PC-3 (cell line): ENCODE results near the gene PIGT. TPM values are rescaled to one million over a fixed set of nuclear protein-coding genes. Genes with fewer than 3 reads are reported as not detected.

Source experiments
- ATAC-seq: fragments of 200-7000 bp; cut with Tn5 transposase; 2 replicates; pipeline ENCODE4 v1.9.1; 2020; ENCODE audit warnings: mild to moderate bottlenecking, moderate library complexity
- BruUV-seq: library from RNA; stranded (reverse); fragments of 400-500 nt; replicated peaks from 2 replicates; lab custom pipeline; 2021; lab: Mats Ljungman, UMichigan
- CTCF ChIA-PET: fragments of 300-600 bp; sonication (Branson Sonifier 250); formaldehyde crosslinking; loops from one replicate; lab custom pipeline; 2022; ENCODE audit warnings: antibody characterized with exemption; lab: Charles Lee
- POLR2A ChIA-PET: fragments of 300-600 bp; sonication (Branson Sonifier 250); formaldehyde crosslinking; loops from one replicate; lab custom pipeline; 2022; ENCODE audit warnings: antibody characterized with exemption; ENCODE audit not compliant: unreplicated experiment; lab: Charles Lee
- DNase-seq: peaks from one replicate; pipeline ENCODE4 v3.0.0-alpha.2; 2015
- H2AFZ ChIP-seq: fragments of 300-600 bp; sonication (generic); 2 replicates; pipeline ENCODE4 v1.6.0; 2016; ENCODE audit warnings: antibody characterized with exemption, low read length
- H3F3A ChIP-seq: fragments of 300-600 bp; sonication (generic); one replicate; pipeline ENCODE4 v1.6.0; 2017; ENCODE audit warnings: antibody characterized with exemption, low read length, control low read depth, mild to moderate bottlenecking; ENCODE audit not compliant: unreplicated experiment
- H3K27ac ChIP-seq: fragments of 300-600 bp; sonication (generic); 2 replicates; pipeline ENCODE4 v1.5.1; 2016; ENCODE audit warnings: mild to moderate bottlenecking, low read length
- H3K27me3 ChIP-seq: fragments of 300-600 bp; sonication (generic); 2 replicates; pipeline ENCODE4 v1.6.1; 2016; ENCODE audit warnings: low read length, mixed read lengths
- H3K36me3 ChIP-seq: fragments of 300-600 bp; sonication (generic); 2 replicates; pipeline ENCODE4 v1.6.1; 2016; ENCODE audit warnings: low read depth, mixed run types, low read length, mixed read lengths
- H3K4me1 ChIP-seq: fragments of 300-600 bp; sonication (generic); 2 replicates; pipeline ENCODE4 v1.5.1; 2016; ENCODE audit warnings: low read length; ENCODE audit not compliant: insufficient read depth
- H3K4me2 ChIP-seq: fragments of 300-600 bp; sonication (generic); 2 replicates; pipeline ENCODE4 v1.6.0; 2016; ENCODE audit warnings: low read length
- H3K4me3 ChIP-seq: fragments of 300-600 bp; sonication (generic); 2 replicates; pipeline ENCODE4 v1.5.1; 2016; ENCODE audit warnings: mild to moderate bottlenecking, low read length, mixed read lengths
- H3K79me2 ChIP-seq: fragments of 300-600 bp; sonication (generic); 2 replicates; pipeline ENCODE4 v1.6.1; 2017; ENCODE audit warnings: low read length, mixed read lengths
- H3K9ac ChIP-seq: fragments of 300-600 bp; sonication (generic); 2 replicates; pipeline ENCODE4 v1.6.0; 2016; ENCODE audit warnings: mild to moderate bottlenecking, low read length
- H3K9me2 ChIP-seq: fragments of 300-600 bp; sonication (generic); replicated peaks from 2 replicates; pipeline ENCODE4 v1.6.1; 2016; ENCODE audit warnings: mixed run types, low read length, mixed read lengths
- H3K9me3 ChIP-seq: fragments of 300-600 bp; sonication (generic); 2 replicates; pipeline ENCODE4 v1.6.1; 2016; ENCODE audit warnings: low read length, mixed read lengths
- H4K20me1 ChIP-seq: fragments of 300-600 bp; sonication (generic); 2 replicates; pipeline ENCODE4 v1.6.1; 2016; ENCODE audit warnings: low read length, mixed read lengths
- CTCF ChIP-seq: fragments of 300-600 bp; sonication (generic); conservative IDR thresholded peaks from 2 replicates; pipeline ENCODE4 v1.5.1; 2017; ENCODE audit warnings: antibody characterized with exemption, low read depth, mild to moderate bottlenecking, low read length
- EZH2 ChIP-seq: fragments of 300-600 bp; sonication (generic); IDR thresholded peaks from one replicate; pipeline ENCODE4 v1.6.1; 2017; ENCODE audit warnings: antibody characterized with exemption, mild to moderate bottlenecking, low read length; ENCODE audit not compliant: unreplicated experiment
- EZH2phosphoT487 ChIP-seq: fragments of 300-600 bp; sonication (generic); IDR thresholded peaks from 2 replicates; pipeline ENCODE4 v1.6.1; 2018; ENCODE audit warnings: mild to moderate bottlenecking, antibody characterized with exemption, low read length, borderline replicate concordance
- intact Hi-C: fragments of 100-400 bp; cut with micrococcal nuclease; formaldehyde crosslinking; loops from 2 replicates; pipeline ENCODE4 v1.9.0; 2023
- total RNA-seq: library from RNA; depleted of rRNA; stranded (reverse); fragments of >200 nt; gene quantifications from 2 replicates; pipeline ENCODE4 v1.2.3, GENCODE V29; 2014

PIGT gene
- total RNA-seq, 1 experiment from 2014 or later: 129 TPM

GRCh38 chr20:45408646-45409213, 7.2 kb upstream of the PIGT start:
- H3K9me2 ChIP-seq: no peaks in the 10 kb centered on the region
- BruUV-seq: no TSS peak
- H4K20me1 ChIP-seq: no peaks in the 10 kb centered on the region
- H2AFZ ChIP-seq: no peak overlapping the region
- H3K36me3 ChIP-seq: no peaks in the 10 kb centered on the region
- no peak overlapping the region for H3K9ac ChIP-seq
- ChIA-PET CTCF (no interaction called here), POLR2A (no interaction called here)
- no peaks in the 10 kb centered on the region for H3K79me2 ChIP-seq
- no peaks in the 10 kb centered on the region for H3F3A ChIP-seq
- no peak for TF ChIP-seq EZH2
- no peak for TF ChIP-seq EZH2phosphoT487
- TF ChIP-seq CTCF: no peak
- H3K27ac ChIP-seq: no peak overlapping the region
- intact Hi-C loops: no loop called here
- no peaks in the 10 kb centered on the region for H3K9me3 ChIP-seq
- ATAC-seq (no peak), DNase-seq (no peak)
- peaks cover 20% of the 10 kb centered on the region for H3K4me1 ChIP-seq
- no peaks in the 10 kb centered on the region for H3K27me3 ChIP-seq
- no peak overlapping the region for H3K4me3 ChIP-seq
- H3K4me2 ChIP-seq: no peak overlapping the region

- no peak overlapping the region for H3K9ac ChIP-seq
- H3K4me1 ChIP-seq: peaks cover 18% of the 10 kb centered on the region
- no peaks in the 10 kb centered on the region for H3K9me2 ChIP-seq
- no peak for DNase-seq
- no peak overlapping the region for H3K27ac ChIP-seq
- no peaks in the 10 kb centered on the region for H3F3A ChIP-seq
- no peaks in the 10 kb centered on the region for H3K79me2 ChIP-seq
- H3K4me2 ChIP-seq: no peak overlapping the region
- H4K20me1 ChIP-seq: no peaks in the 10 kb centered on the region
- H3K9me3 ChIP-seq: no peaks in the 10 kb centered on the region
- POLR2A ChIA-PET: no interaction called here
- H3K27me3 ChIP-seq: no peaks in the 10 kb centered on the region
- H3K4me3 ChIP-seq: no peak overlapping the region
- no TSS peak for BruUV-seq
- ATAC-seq: no peak
- TF ChIP-seq EZH2phosphoT487 (no peak), EZH2 (no peak), CTCF (no peak)
- intact Hi-C loops: loop anchor here (10.0 kb wide), 1 partner anchor 525 kb away; the partner anchor contains the start of gene PCIF1
- H3K36me3 ChIP-seq: no peaks in the 10 kb centered on the region
- H2AFZ ChIP-seq: no peak overlapping the region
- CTCF ChIA-PET: interaction anchor here (1.1 to 1.6 kb wide), 3 partner anchors 27 to 47 kb away, joined by 3 to 9 read pairs (median 4); partner anchors contain the start of gene SYS1
These were observed 6.2 kb upstream of the PIGT start for GRCh38 chr20:45409521-45410272.
